ENCODE data around the gene C5orf15.

C5orf15 gene

GRCh38 chr5:133990396-133990795, 22.0 kb upstream of the C5orf15 start:
- TF ChIP-seq TEAD4 (IDR thresholded peaks at IDR 0.05) (no peak), TAF1 (IDR thresholded peaks at IDR 0.05; ENCODE audit: low read depth) (no peak), REST (IDR thresholded peaks at IDR 0.05; ENCODE audit: low read depth) (no peak), NFIC (IDR thresholded peaks at IDR 0.05) (no peak), ZBTB7A (IDR thresholded peaks at IDR 0.05; ENCODE audit: low read depth) (no peak), RAD21 (IDR thresholded peaks at IDR 0.05; ENCODE audit: low read depth) (no peak), EGR1 (IDR thresholded peaks at IDR 0.05) (no peak), FOXM1 (IDR thresholded peaks at IDR 0.05; ENCODE audit: borderline replicate concordance, low read depth) (no peak), TCF12 (IDR thresholded peaks at IDR 0.05; ENCODE audit: low read depth) (no peak), YY1 (IDR thresholded peaks at IDR 0.05; ENCODE audit: low read depth) (no peak), EP300 (IDR thresholded peaks at IDR 0.05; ENCODE audit: borderline replicate concordance) (no peak), CREB1 (IDR thresholded peaks at IDR 0.05; ENCODE audit: low read depth) (no peak), CEBPB (IDR thresholded peaks at IDR 0.05) (no peak)
- TF ChIP-seq, protein P1, sequence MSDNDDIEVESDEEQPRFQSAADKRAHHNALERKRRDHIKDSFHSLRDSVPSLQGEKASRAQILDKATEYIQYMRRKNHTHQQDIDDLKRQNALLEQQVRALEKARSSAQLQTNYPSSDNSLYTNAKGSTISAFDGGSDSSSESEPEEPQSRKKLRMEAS (IDR thresholded peaks at IDR 0.05): no peak
- TF ChIP-seq, protein P2, sequence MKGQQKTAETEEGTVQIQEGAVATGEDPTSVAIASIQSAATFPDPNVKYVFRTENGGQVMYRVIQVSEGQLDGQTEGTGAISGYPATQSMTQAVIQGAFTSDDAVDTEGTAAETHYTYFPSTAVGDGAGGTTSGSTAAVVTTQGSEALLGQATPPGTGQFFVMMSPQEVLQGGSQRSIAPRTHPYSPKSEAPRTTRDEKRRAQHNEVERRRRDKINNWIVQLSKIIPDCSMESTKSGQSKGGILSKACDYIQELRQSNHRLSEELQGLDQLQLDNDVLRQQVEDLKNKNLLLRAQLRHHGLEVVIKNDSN (IDR thresholded peaks at IDR 0.05): no peak

DNA sequence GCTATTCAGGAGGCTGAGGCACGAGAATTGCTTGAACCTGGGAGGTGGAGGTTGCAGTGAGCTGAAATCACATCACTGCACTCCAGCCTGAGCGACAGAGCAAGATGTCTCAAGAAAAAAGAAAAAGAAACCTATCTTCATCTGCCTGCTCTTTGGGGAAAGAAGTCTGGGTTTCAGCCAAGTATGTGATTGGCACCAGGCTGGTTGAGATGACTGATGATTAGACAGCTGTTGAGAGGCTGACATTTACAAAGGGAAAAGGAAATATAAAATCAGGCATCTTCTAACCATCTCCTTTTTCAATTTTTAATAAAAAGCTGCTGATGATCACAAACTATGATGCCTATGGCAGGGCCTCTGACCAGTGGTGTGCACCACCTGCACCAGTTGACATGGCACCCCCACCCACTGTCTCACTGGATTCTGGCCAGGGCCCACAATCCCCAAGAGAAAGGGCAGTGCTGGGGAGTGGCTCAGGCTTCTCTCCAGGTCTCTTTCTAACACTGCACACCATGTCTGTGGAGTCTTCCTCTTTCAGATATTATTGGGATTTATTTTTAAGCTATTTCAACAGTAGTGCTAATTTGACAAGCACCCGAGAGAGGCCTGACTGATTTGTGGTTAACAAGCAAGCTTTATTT, 17.2 kb upstream of the C5orf15 start:
- TF ChIP-seq FOXM1 (IDR thresholded peaks at IDR 0.05; ENCODE audit: borderline replicate concordance, low read depth): no peak

GRCh38 chr5:133983674-133984073, 15.2 kb upstream of the C5orf15 start:
- TF ChIP-seq EGR1 (IDR thresholded peaks at IDR 0.05) (no peak), REST (IDR thresholded peaks at IDR 0.05; ENCODE audit: low read depth) (no peak), EP300 (IDR thresholded peaks at IDR 0.05; ENCODE audit: borderline replicate concordance) (no peak), TAF1 (IDR thresholded peaks at IDR 0.05; ENCODE audit: low read depth) (no peak), TCF12 (IDR thresholded peaks at IDR 0.05; ENCODE audit: low read depth) (no peak), FOXM1 (IDR thresholded peaks at IDR 0.05; ENCODE audit: borderline replicate concordance, low read depth) (no peak), ZBTB7A (IDR thresholded peaks at IDR 0.05; ENCODE audit: low read depth) (no peak), NFIC (IDR thresholded peaks at IDR 0.05) (no peak), CEBPB (IDR thresholded peaks at IDR 0.05) (no peak), YY1 (IDR thresholded peaks at IDR 0.05; ENCODE audit: low read depth) (no peak)
- TF ChIP-seq, protein P1 (IDR thresholded peaks at IDR 0.05): no peak

- TF ChIP-seq TAF1 (IDR thresholded peaks at IDR 0.05; ENCODE audit: low read depth) (no peak), FOXM1 (IDR thresholded peaks at IDR 0.05; ENCODE audit: borderline replicate concordance, low read depth) (no peak), NFIC (IDR thresholded peaks at IDR 0.05) (no peak), TEAD4 (IDR thresholded peaks at IDR 0.05) (no peak), RAD21 (IDR thresholded peaks at IDR 0.05; ENCODE audit: low read depth) (no peak), TCF12 (IDR thresholded peaks at IDR 0.05; ENCODE audit: low read depth) (no peak), REST (IDR thresholded peaks at IDR 0.05; ENCODE audit: low read depth) (no peak), ZBTB7A (IDR thresholded peaks at IDR 0.05; ENCODE audit: low read depth) (no peak), EGR1 (IDR thresholded peaks at IDR 0.05) (no peak), YY1 (IDR thresholded peaks at IDR 0.05; ENCODE audit: low read depth) (no peak), EP300 (IDR thresholded peaks at IDR 0.05; ENCODE audit: borderline replicate concordance) (no peak), CREB1 (IDR thresholded peaks at IDR 0.05; ENCODE audit: low read depth) (no peak), CEBPB (IDR thresholded peaks at IDR 0.05) (no peak)
- TF ChIP-seq, protein P1 (IDR thresholded peaks at IDR 0.05): no peak
Observed at GRCh38 chr5:133981714-133982113, 13.3 kb upstream of the C5orf15 start.
